ENCODE results near the gene AADAT.
"Not testable (repeated sequence)": the region's sequence is repeated elsewhere in the genome, so short reads cannot be mapped to it uniquely, and the experiment has no call there.

AADAT gene

GRCh38 chr4:170110285-170110672 is 20.5 kb upstream of the AADAT start:
- DNase-seq (ENCODE audit: low spot score) = no peak
- TF ChIP-seq, protein P1, sequence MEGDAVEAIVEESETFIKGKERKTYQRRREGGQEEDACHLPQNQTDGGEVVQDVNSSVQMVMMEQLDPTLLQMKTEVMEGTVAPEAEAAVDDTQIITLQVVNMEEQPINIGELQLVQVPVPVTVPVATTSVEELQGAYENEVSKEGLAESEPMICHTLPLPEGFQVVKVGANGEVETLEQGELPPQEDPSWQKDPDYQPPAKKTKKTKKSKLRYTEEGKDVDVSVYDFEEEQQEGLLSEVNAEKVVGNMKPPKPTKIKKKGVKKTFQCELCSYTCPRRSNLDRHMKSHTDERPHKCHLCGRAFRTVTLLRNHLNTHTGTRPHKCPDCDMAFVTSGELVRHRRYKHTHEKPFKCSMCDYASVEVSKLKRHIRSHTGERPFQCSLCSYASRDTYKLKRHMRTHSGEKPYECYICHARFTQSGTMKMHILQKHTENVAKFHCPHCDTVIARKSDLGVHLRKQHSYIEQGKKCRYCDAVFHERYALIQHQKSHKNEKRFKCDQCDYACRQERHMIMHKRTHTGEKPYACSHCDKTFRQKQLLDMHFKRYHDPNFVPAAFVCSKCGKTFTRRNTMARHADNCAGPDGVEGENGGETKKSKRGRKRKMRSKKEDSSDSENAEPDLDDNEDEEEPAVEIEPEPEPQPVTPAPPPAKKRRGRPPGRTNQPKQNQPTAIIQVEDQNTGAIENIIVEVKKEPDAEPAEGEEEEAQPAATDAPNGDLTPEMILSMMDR (IDR thresholded peaks at IDR 0.05; ENCODE audit: extremely low read depth, insufficient read depth, missing control alignments) = no peak
- in situ Hi-C loops (cut with MboI; ENCODE audit: low pct_unique_long_range_greater_than_20kb, low sequenced_read_pairs, unreplicated experiment) = no loop called here

DNA sequence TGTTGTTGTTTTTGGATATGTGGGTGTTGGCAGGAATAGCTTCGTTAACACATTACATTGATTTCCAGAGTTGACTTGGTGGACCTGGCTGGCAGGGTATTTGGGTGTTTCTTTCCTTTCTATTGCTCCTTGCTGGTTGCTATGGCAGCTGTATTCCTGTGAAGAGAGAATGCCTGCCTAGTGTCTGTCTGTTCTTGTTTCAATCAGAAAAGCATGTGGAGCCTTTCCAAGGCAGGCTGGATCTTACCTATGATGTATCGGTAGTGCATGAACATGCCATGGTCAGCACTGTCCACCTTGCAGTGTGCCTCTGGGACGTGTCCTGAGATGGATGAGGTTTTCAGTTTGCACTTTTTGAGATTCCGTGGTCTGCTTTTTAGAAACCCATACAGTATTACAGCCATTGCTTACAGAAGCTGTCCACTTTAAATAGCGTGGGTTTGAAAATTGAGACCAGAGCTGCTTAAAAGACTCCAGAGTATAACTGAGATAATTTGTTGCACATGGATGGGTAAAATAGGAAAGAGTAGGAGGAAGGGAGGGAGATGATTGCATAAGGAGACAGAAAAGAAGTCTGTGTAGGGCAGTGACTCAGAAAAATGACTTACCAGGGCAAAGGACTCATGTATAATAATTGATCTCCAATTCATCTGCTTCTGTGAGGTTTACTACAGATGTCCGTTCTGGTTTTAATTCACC is 20.0 kb upstream of the AADAT start:
- DNase-seq (ENCODE audit: low spot score) = no peak
- in situ Hi-C loops (cut with MboI; ENCODE audit: low pct_unique_long_range_greater_than_20kb, low sequenced_read_pairs, unreplicated experiment) = no loop called here
- TF ChIP-seq, protein P1 (IDR thresholded peaks at IDR 0.05; ENCODE audit: extremely low read depth, insufficient read depth, missing control alignments) = no peak

DNA sequence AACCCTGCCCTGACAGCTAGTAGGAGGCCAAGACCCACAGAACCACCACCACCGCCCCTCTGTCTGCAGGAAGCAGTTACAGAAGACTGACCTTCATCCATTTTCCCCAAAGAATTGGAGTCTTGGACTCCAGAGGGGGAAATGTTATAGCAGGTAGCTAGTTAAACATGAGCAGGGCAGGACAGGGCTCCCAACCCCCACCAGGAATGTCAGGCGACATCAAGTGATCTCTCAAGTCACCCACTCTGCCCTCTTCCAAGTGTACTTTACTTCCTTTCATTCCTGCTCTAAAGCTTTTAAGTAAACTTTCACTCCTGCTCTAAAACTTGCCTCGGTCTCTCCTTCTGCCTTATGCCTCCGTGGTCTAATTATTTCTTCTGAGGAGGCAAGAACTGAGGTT is 17.1 kb upstream of the AADAT start:
- in situ Hi-C loops (cut with MboI; ENCODE audit: low pct_unique_long_range_greater_than_20kb, low sequenced_read_pairs, unreplicated experiment) = no loop called here
- TF ChIP-seq, protein P1 (IDR thresholded peaks at IDR 0.05; ENCODE audit: extremely low read depth, insufficient read depth, missing control alignments) = no peak
- no peak for DNase-seq (ENCODE audit: low spot score)

DNA sequence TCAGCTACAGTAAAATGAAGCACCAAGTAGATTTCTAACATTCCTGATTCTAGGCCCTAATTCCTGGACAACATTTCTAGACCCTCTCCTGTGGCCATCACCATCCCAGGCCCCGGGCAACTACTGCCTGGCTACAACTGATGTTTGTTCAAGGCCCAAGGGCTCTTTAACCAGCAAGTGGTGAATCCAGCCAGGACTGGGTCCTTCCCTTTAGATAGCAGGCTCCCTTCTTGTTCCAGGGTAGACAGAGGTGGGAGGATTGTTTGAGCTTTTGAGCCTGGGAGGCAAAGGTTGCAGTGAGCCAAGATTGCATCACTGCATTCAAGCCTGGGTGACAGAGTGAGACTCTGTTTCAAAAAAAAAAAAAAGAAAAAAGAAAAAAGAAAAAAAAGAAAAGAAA is 12.7 kb upstream of the AADAT start:
- TF ChIP-seq, protein P1 (IDR thresholded peaks at IDR 0.05; ENCODE audit: extremely low read depth, insufficient read depth, missing control alignments) = no peak
- no peak for DNase-seq (ENCODE audit: low spot score)
- in situ Hi-C loops (cut with MboI; ENCODE audit: low pct_unique_long_range_greater_than_20kb, low sequenced_read_pairs, unreplicated experiment) = no loop called here

DNA sequence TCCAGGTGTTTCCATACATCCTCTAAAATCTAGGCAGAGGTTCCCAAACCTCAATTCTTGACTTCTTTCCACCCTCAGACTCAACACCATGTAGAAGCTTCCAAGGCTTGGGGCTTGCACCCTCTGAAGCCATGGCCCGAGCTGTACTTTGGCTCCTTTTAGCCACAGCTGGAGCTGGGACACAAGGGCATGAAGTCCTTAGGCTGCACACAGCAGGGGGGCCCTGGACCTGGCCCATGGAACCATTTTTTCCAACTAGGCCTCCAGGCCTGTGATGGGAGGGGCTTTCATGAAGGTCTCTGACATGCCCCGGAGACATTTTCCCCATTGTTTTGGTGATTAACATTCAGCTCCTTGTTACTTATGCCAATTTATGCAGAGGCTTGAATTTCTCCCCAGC is 8.4 kb upstream of the AADAT start:
- DNase-seq (ENCODE audit: low spot score); in situ Hi-C loops (cut with MboI; ENCODE audit: low pct_unique_long_range_greater_than_20kb, low sequenced_read_pairs, unreplicated experiment): not testable (repeated sequence)

DNA sequence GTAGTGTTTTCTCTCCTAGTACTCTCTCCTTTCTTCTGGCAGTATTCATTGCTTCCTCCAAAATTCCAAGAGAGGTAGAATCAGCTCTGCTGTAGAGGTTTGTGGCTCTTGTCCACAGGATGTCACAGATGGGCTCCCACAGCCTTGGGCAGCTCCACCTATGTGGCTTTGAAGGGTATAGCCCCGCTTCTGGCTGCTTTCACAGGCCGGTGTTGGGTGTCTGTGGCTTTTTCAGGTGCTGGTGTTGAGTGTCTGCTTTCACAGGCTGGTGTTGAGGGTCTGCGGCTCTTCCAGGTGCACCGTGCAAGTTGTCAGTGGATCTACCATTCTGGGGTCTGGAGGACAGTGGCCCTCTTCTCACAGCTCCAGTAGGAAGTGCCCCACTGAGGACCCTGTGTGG is 7.9 kb upstream of the AADAT start:
- TF ChIP-seq, protein P1 (IDR thresholded peaks at IDR 0.05; ENCODE audit: extremely low read depth, insufficient read depth, missing control alignments) = no peak
- in situ Hi-C loops (cut with MboI; ENCODE audit: low pct_unique_long_range_greater_than_20kb, low sequenced_read_pairs, unreplicated experiment) = no loop called here
- DNase-seq (ENCODE audit: low spot score) = no peak

GRCh38 chr4:170093973-170094535 is 4.3 kb upstream of the AADAT start:
- TF ChIP-seq, protein P1 (IDR thresholded peaks at IDR 0.05; ENCODE audit: extremely low read depth, insufficient read depth, missing control alignments) = no peak
- no peak for DNase-seq (ENCODE audit: low spot score)
- in situ Hi-C loops (cut with MboI; ENCODE audit: low pct_unique_long_range_greater_than_20kb, low sequenced_read_pairs, unreplicated experiment) = no loop called here

Measured in GM13977 (cell line).